ENCODE measurements around the gene GRHL1.

DNA sequence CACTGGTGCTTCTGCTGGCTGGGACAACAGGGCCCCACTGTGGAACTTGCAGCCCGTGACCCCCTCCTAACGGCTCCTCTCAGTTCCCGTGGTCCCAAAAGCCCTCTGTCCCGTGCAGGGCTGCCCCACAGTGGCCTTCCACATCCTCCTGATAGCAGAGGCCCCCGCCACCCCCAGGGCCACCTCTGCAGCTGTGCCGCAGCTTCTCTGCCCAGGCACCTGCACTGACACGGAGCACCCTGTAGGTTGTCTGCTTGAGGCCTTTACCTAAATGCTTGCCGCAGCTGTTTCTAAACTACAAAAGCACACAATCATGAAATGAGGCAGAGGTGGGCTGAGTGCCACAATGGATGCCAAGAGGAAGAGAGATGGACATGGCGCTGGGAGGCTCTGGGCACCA lies 13.5 kb upstream of the GRHL1 start:
- no peak for TF ChIP-seq POLR2A (IDR thresholded peaks at IDR 0.05; ENCODE audit: low read depth, low read length)
- TF ChIP-seq BHLHE40 (IDR thresholded peaks at IDR 0.05; ENCODE audit: low read depth, low read length) = no peak
- TF ChIP-seq MXI1 (IDR thresholded peaks at IDR 0.05; ENCODE audit: borderline replicate concordance, low read depth, low read length) = no peak
- TF ChIP-seq, protein P1, sequence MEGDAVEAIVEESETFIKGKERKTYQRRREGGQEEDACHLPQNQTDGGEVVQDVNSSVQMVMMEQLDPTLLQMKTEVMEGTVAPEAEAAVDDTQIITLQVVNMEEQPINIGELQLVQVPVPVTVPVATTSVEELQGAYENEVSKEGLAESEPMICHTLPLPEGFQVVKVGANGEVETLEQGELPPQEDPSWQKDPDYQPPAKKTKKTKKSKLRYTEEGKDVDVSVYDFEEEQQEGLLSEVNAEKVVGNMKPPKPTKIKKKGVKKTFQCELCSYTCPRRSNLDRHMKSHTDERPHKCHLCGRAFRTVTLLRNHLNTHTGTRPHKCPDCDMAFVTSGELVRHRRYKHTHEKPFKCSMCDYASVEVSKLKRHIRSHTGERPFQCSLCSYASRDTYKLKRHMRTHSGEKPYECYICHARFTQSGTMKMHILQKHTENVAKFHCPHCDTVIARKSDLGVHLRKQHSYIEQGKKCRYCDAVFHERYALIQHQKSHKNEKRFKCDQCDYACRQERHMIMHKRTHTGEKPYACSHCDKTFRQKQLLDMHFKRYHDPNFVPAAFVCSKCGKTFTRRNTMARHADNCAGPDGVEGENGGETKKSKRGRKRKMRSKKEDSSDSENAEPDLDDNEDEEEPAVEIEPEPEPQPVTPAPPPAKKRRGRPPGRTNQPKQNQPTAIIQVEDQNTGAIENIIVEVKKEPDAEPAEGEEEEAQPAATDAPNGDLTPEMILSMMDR (conservative IDR thresholded peaks at IDR 0.05; ENCODE audit: low read depth, low read length) = no peak
- TF ChIP-seq CHD1 (IDR thresholded peaks at IDR 0.05; ENCODE audit: low read depth, low read length) = no peak
- TF ChIP-seq MAFK (IDR thresholded peaks at IDR 0.05; ENCODE audit: low read depth, low read length) = no peak
- TF ChIP-seq RAD21 (IDR thresholded peaks at IDR 0.05; ENCODE audit: low read length) = no peak
- TF ChIP-seq CEBPB (IDR thresholded peaks at IDR 0.05; ENCODE audit: low read depth, low read length) = no peak
- TF ChIP-seq RCOR1 (IDR thresholded peaks at IDR 0.05; ENCODE audit: insufficient replicate concordance, low read length) = no peak
- no peak for TF ChIP-seq FOS (IDR thresholded peaks at IDR 0.05; ENCODE audit: low read depth, low read length)
- no peak for TF ChIP-seq MAZ (IDR thresholded peaks at IDR 0.05; ENCODE audit: borderline replicate concordance, low read depth, low read length)
- no peak for TF ChIP-seq SMC3 (IDR thresholded peaks at IDR 0.05; ENCODE audit: low read depth, low read length)
- no peak for TF ChIP-seq RFX5 (IDR thresholded peaks at IDR 0.05; ENCODE audit: low read depth, low read length)

Data from IMR-90 (cell line).